Panc1 (cell line): ENCODE data around the gene PGLYRP3. TPM values are rescaled to one million over a fixed set of nuclear protein-coding genes. Genes with fewer than 3 reads are reported as not detected.

Experiments
- ATAC-seq: fragments of 200-7000 bp; cut with Tn5 transposase; 2 replicates; pipeline ENCODE4 v1.9.1; 2020; ENCODE audit warnings: mild to moderate bottlenecking, moderate library complexity
- BruUV-seq: library from RNA; stranded (reverse); fragments of 400-500 nt; replicated peaks from 2 replicates; lab custom pipeline; 2021; lab: Mats Ljungman, UMichigan
- CTCF ChIA-PET: fragments of 300-600 bp; sonication (Branson Sonifier 250); formaldehyde crosslinking; loops from one replicate; lab custom pipeline; 2022; ENCODE audit warnings: antibody characterized with exemption; lab: Charles Lee
- POLR2A ChIA-PET: fragments of 300-600 bp; sonication (Branson Sonifier 250); formaldehyde crosslinking; loops from one replicate; lab custom pipeline; 2022; ENCODE audit warnings: antibody characterized with exemption; lab: Charles Lee
- DNase-seq: peaks from one replicate; pipeline ENCODE4 v3.0.0-alpha.2; 2010; ENCODE audit warnings: low read depth, low spot score
- H3K27ac ChIP-seq: 2 replicates; pipeline ENCODE4 v1.5.1; 2011; ENCODE audit warnings: mild to moderate bottlenecking, low read length, inconsistent platforms
- H3K27me3 ChIP-seq: fragments of 200-500 bp; sonication (Bioruptor generic); 2 replicates; pipeline ENCODE4 v1.6.0; 2014; ENCODE audit warnings: low read length, inconsistent platforms; ENCODE audit not compliant: control insufficient read depth, insufficient read depth
- H3K36me3 ChIP-seq: fragments of 200-500 bp; sonication (Bioruptor generic); 2 replicates; pipeline ENCODE4 v1.5.1; 2014; ENCODE audit warnings: inconsistent platforms, mild to moderate bottlenecking, low read length, moderate library complexity; ENCODE audit not compliant: control insufficient read depth, insufficient read depth
- H3K4me1 ChIP-seq: 2 replicates; pipeline ENCODE4 v1.5.1; 2011; ENCODE audit warnings: inconsistent platforms, mild to moderate bottlenecking, low read length, moderate library complexity; ENCODE audit not compliant: control insufficient read depth, insufficient read depth
- H3K4me3 ChIP-seq, 2 experiments: 2 replicates each; pipeline ENCODE4 v1.5.1; 2011 to 2012; ENCODE audit warnings: low read depth in 2 of 2, low read length in 2 of 2, mild to moderate bottlenecking in 2 of 2, inconsistent platforms in 1 of 2, moderate library complexity in 1 of 2
- H3K9me3 ChIP-seq: fragments of 200-500 bp; sonication (Bioruptor generic); 2 replicates; pipeline ENCODE4 v1.5.1; 2014; ENCODE audit warnings: low read depth, mild to moderate bottlenecking, inconsistent platforms, low read length, moderate library complexity; ENCODE audit not compliant: control insufficient read depth, insufficient read depth
- POLR2AphosphoS5 ChIP-seq: IDR thresholded peaks from 2 replicates; pipeline ENCODE4 v1.6.1; 2012; ENCODE audit warnings: mild to moderate bottlenecking, low read depth, low read length, moderate library complexity
- SIN3A ChIP-seq: IDR thresholded peaks from 2 replicates; pipeline ENCODE4 v1.6.1; 2012; ENCODE audit warnings: low read depth, mild to moderate bottlenecking, low read length, moderate library complexity, borderline replicate concordance; ENCODE audit not compliant: insufficient read depth
- TCF7L2 ChIP-seq: IDR thresholded peaks from 2 replicates; pipeline ENCODE4 v1.6.1; 2011; ENCODE audit warnings: mild to moderate bottlenecking, low read depth, low read length, inconsistent platforms
- in situ Hi-C: cut with HindIII; loops from 2 replicates; pipeline ENCODE4 v1.10.0; 2016; ENCODE audit warnings: low sequenced_read_pairs, low pct_unique_long_range_greater_than_20kb
- intact Hi-C: fragments of 100-400 bp; cut with micrococcal nuclease; formaldehyde crosslinking; loops from one replicate; pipeline ENCODE4 v1.10.0; 2022; ENCODE audit not compliant: unreplicated experiment
- total RNA-seq: library from RNA; stranded (reverse); gene quantifications from one replicate; pipeline ENCODE4 v1.2.1, GENCODE V29; 2021; ENCODE audit not compliant: unreplicated experiment
- TF ChIP-seq, protein P1 (sequence below): fragments of 450-650 bp; IDR thresholded peaks from 2 replicates; pipeline ENCODE4 v1.5.1; 2017; ENCODE audit warnings: mild to moderate bottlenecking
- TF ChIP-seq, protein P2 (sequence below), 2 experiments: IDR thresholded peaks; 2 replicates each; pipeline ENCODE4 v1.6.1; 2011 to 2012; ENCODE audit warnings: low read depth in 2 of 2, control low read depth in 1 of 2, low read length in 1 of 2, mild to moderate bottlenecking in 1 of 2, moderate library complexity in 1 of 2; ENCODE audit not compliant: insufficient read depth in 1 of 2

Gene PGLYRP3
- total RNA-seq, 1 experiment from 2014 or later, result not detected

DNA sequence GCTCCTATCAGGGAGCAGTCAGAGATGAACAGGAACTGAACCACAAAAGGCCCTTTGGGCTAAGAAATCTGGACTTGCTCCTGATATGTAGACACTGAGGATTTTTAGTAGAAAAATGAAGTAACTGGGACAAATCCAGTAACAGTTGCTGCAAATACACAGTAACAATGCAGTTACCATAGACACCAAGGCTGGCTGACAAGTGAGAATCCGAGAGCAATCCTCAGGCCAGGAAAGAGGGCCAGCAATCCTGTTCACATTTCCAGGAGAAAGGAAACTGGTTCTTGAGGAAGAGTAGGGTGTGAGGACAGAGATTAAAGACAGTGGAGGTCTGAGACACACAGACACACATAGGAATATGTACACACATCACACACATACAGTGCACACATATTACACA lies 62.6 kb downstream of the PGLYRP3 start:
- ATAC-seq, result no peak
- intact Hi-C loops, result no loop called here
- BruUV-seq, result no TSS peak

DNA sequence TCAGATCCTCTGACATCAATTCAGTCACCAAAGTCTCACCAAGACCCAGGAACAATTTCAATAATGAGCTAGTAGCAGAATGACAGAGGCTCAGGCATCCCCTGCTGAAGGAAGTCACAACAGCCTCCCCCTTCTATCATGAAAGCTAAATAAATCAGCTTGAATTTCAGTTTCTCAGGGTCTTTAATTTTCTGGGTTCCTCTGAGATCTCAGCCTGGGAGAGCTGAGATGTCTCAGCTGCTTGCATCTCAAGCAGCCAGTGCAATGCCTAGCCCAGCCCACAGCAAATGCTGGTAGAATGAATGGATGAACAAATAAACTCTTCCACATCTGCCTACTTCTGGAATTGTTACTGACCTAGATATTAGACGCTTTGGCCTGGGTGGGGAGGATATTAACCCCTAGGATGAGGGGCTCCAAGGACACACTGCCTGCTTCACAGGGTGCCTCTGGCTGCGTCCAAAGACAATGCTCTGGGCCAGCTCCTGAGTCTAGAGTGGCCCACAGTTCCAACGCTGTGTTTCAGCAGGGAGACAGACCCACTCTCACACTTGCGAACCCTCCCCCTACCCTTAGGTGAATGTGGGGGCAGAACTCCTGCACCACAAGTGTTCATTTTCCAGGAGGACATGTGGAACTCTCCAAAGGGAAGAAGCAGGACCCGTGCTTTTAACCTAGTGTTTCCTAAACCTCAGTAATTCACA lies 64.4 kb downstream of the PGLYRP3 start:
- CTCF ChIA-PET, result no interaction called here

More for the DNA sequence above, 62.6 kb downstream of the PGLYRP3 start:
- POLR2A ChIA-PET, result no interaction called here
- Histone ChIP-seq H3K36me3 (no peaks in the 10 kb centered on the region), H3K4me3 (no peak overlapping the region), H3K9me3 (no peaks in the 10 kb centered on the region), H3K27me3 (peaks cover 2% of the 10 kb centered on the region; the same call in 1 of the 2 replicates), H3K4me1 (no peaks in the 10 kb centered on the region), H3K27ac (no peak overlapping the region)
- in situ Hi-C loops, result no loop called here
- no peak for DNase-seq
- TF ChIP-seq, protein P1, sequence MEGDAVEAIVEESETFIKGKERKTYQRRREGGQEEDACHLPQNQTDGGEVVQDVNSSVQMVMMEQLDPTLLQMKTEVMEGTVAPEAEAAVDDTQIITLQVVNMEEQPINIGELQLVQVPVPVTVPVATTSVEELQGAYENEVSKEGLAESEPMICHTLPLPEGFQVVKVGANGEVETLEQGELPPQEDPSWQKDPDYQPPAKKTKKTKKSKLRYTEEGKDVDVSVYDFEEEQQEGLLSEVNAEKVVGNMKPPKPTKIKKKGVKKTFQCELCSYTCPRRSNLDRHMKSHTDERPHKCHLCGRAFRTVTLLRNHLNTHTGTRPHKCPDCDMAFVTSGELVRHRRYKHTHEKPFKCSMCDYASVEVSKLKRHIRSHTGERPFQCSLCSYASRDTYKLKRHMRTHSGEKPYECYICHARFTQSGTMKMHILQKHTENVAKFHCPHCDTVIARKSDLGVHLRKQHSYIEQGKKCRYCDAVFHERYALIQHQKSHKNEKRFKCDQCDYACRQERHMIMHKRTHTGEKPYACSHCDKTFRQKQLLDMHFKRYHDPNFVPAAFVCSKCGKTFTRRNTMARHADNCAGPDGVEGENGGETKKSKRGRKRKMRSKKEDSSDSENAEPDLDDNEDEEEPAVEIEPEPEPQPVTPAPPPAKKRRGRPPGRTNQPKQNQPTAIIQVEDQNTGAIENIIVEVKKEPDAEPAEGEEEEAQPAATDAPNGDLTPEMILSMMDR, result no peak
- TF ChIP-seq TCF7L2, result no peak
- CTCF ChIA-PET, result no interaction called here

More for the DNA sequence above, 64.4 kb downstream of the PGLYRP3 start:
- H3K36me3 ChIP-seq, result no peaks in the 10 kb centered on the region
- TF ChIP-seq TCF7L2, result no peak
- no peak for TF ChIP-seq SIN3A
- TF ChIP-seq, protein P2, sequence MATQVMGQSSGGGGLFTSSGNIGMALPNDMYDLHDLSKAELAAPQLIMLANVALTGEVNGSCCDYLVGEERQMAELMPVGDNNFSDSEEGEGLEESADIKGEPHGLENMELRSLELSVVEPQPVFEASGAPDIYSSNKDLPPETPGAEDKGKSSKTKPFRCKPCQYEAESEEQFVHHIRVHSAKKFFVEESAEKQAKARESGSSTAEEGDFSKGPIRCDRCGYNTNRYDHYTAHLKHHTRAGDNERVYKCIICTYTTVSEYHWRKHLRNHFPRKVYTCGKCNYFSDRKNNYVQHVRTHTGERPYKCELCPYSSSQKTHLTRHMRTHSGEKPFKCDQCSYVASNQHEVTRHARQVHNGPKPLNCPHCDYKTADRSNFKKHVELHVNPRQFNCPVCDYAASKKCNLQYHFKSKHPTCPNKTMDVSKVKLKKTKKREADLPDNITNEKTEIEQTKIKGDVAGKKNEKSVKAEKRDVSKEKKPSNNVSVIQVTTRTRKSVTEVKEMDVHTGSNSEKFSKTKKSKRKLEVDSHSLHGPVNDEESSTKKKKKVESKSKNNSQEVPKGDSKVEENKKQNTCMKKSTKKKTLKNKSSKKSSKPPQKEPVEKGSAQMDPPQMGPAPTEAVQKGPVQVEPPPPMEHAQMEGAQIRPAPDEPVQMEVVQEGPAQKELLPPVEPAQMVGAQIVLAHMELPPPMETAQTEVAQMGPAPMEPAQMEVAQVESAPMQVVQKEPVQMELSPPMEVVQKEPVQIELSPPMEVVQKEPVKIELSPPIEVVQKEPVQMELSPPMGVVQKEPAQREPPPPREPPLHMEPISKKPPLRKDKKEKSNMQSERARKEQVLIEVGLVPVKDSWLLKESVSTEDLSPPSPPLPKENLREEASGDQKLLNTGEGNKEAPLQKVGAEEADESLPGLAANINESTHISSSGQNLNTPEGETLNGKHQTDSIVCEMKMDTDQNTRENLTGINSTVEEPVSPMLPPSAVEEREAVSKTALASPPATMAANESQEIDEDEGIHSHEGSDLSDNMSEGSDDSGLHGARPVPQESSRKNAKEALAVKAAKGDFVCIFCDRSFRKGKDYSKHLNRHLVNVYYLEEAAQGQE (IDR thresholded peaks at IDR 0.05; ENCODE audit: insufficient read depth in 1 of 2, low read depth in 2 of 2, low read length in 1 of 2), result no peak
- TF ChIP-seq POLR2AphosphoS5, result no peak
- H3K4me1 ChIP-seq, result no peaks in the 10 kb centered on the region
- no peaks in the 10 kb centered on the region for H3K9me3 ChIP-seq
- H3K27me3 ChIP-seq, result peaks cover 2% of the 10 kb centered on the region; the same call in 1 of the 2 replicates
- in situ Hi-C loops (no loop called here), intact Hi-C loops (no loop called here)
- no TSS peak for BruUV-seq
- H3K4me3 ChIP-seq, result no peak overlapping the region
- no peak overlapping the region for H3K27ac ChIP-seq
- DNase-seq (no peak), ATAC-seq (no peak)
- POLR2A ChIA-PET, result no interaction called here

Other genes with a start within 250 kb of the PGLYRP3 start
- not detected for gene SPRR2B, start 241.3 kb downstream of the PGLYRP3 start, total RNA-seq
- not detected for gene SPRR2E, start 218.4 kb downstream of the PGLYRP3 start, total RNA-seq
- gene SPRR2F, start 199.4 kb downstream of the PGLYRP3 start, total RNA-seq, result not detected
- not detected for gene SPRR2G, start 162.1 kb downstream of the PGLYRP3 start, total RNA-seq
- not detected for gene LELP1, start 109.5 kb downstream of the PGLYRP3 start, total RNA-seq
- gene PRR9, start 95.4 kb downstream of the PGLYRP3 start, total RNA-seq, result not detected
- not detected for gene LORICRIN, start 53.3 kb downstream of the PGLYRP3 start, total RNA-seq
- gene PGLYRP4, start 35.9 kb upstream of the PGLYRP3 start, total RNA-seq, result not detected
- 0.44 TPM for gene S100A9, start 44.9 kb upstream of the PGLYRP3 start, total RNA-seq
- not detected for gene S100A12, start 62.7 kb upstream of the PGLYRP3 start, total RNA-seq
- not detected for gene S100A8, start 78.1 kb upstream of the PGLYRP3 start, total RNA-seq
- gene S100A7A, start 103.6 kb upstream of the PGLYRP3 start, total RNA-seq, result not detected
- not detected for gene S100A7, start 147.7 kb upstream of the PGLYRP3 start, total RNA-seq
- gene S100A6, start 223.0 kb upstream of the PGLYRP3 start, total RNA-seq, result 1,986 TPM
- gene S100A5, start 228.0 kb upstream of the PGLYRP3 start, total RNA-seq, result 0.72 TPM
- 773 TPM for gene S100A4, start 232.9 kb upstream of the PGLYRP3 start, total RNA-seq
- 12.0 TPM for gene S100A3, start 236.3 kb upstream of the PGLYRP3 start, total RNA-seq